SJSA1 (cell line): ENCODE results near the gene TTBK2. TPM values are rescaled to one million over a fixed set of nuclear protein-coding genes. Genes with fewer than 3 reads are reported as not detected.
"Not testable (repeated sequence)": the region's sequence is repeated elsewhere in the genome, so short reads cannot be mapped to it uniquely, and the experiment has no call there.

Experiments used
- DNase-seq, 2 experiments: peaks; one replicate each; pipeline ENCODE4 v3.0.0-alpha.2; 2015 to 2020; ENCODE audit warnings: low spot score in 2 of 2, low read depth in 1 of 2
- H3K27ac ChIP-seq: fragments of 250-450 bp; sonication (Bioruptor Pico); 2 replicates; pipeline ENCODE4 v1.5.1; 2020; ENCODE audit warnings: mild to moderate bottlenecking, moderate library complexity
- H3K27me3 ChIP-seq: fragments of 250-450 bp; sonication (Bioruptor Pico); replicated peaks from 2 replicates; pipeline ENCODE4 v1.5.1; 2020; ENCODE audit warnings: mild to moderate bottlenecking, moderate library complexity
- H3K36me3 ChIP-seq: fragments of 250-450 bp; sonication (Bioruptor Pico); 2 replicates; pipeline ENCODE4 v1.5.1; 2020; ENCODE audit warnings: mild to moderate bottlenecking
- H3K4me1 ChIP-seq: fragments of 250-450 bp; sonication (Bioruptor Pico); replicated peaks from 2 replicates; pipeline ENCODE4 v1.6.1; 2021; ENCODE audit warnings: mild to moderate bottlenecking
- H3K4me3 ChIP-seq: fragments of 250-450 bp; sonication (Bioruptor Pico); 2 replicates; pipeline ENCODE4 v1.5.1; 2020; ENCODE audit warnings: mild to moderate bottlenecking
- H3K9me3 ChIP-seq: fragments of 250-450 bp; sonication (Bioruptor Pico); replicated peaks from 2 replicates; pipeline ENCODE4 v1.5.1; 2020; ENCODE audit warnings: mild to moderate bottlenecking
- total RNA-seq: library from RNA; depleted of rRNA; stranded (reverse); fragments of >200 nt; shearing (Covaris generic); gene quantifications from 2 replicates; pipeline ENCODE4 v1.2.3, GENCODE V29; 2014

Gene TTBK2
- total RNA-seq, 1 experiment from 2014 or later = 12.4 TPM

GRCh38 chr15:42788725-42789124, 131.9 kb downstream of the TTBK2 start:
- Histone ChIP-seq H3K27ac (no peak overlapping the region), H3K9me3 (no peaks in the 10 kb centered on the region), H3K4me1 (no peaks in the 10 kb centered on the region), H3K27me3 (no peaks in the 10 kb centered on the region; the same call in 1 of the 2 replicates), H3K36me3 (no peaks in the 10 kb centered on the region), H3K4me3 (no peak overlapping the region)
- DNase-seq = no peak

GRCh38 chr15:42786978-42787377, 133.6 kb downstream of the TTBK2 start:
- no peak overlapping the region for H3K4me3 ChIP-seq
- H3K4me1 ChIP-seq = no peaks in the 10 kb centered on the region
- H3K27ac ChIP-seq = no peak overlapping the region
- DNase-seq = no peak
- H3K27me3 ChIP-seq = no peaks in the 10 kb centered on the region; the same call in 1 of the 2 replicates
- peaks cover 11% of the 10 kb centered on the region; the same call in 1 of the 2 replicates for H3K36me3 ChIP-seq
- H3K9me3 ChIP-seq = no peaks in the 10 kb centered on the region

GRCh38 chr15:42785569-42785968, 135.0 kb downstream of the TTBK2 start:
- Histone ChIP-seq H3K27me3 (no peaks in the 10 kb centered on the region; the same call in 1 of the 2 replicates), H3K4me1 (no peaks in the 10 kb centered on the region), H3K27ac (no peak overlapping the region), H3K36me3 (peaks cover 11% of the 10 kb centered on the region; the same call in 1 of the 2 replicates), H3K9me3 (no peaks in the 10 kb centered on the region), H3K4me3 (no peak overlapping the region)
- no peak for DNase-seq

- no peak overlapping the region for H3K27ac ChIP-seq
- no peak overlapping the region for H3K4me3 ChIP-seq
- no peaks in the 10 kb centered on the region; the same call in 1 of the 2 replicates for H3K27me3 ChIP-seq
- no peaks in the 10 kb centered on the region for H3K9me3 ChIP-seq
- no peaks in the 10 kb centered on the region for H3K4me1 ChIP-seq
- no peak for DNase-seq
- H3K36me3 ChIP-seq = peaks cover 11% of the 10 kb centered on the region; the same call in 1 of the 2 replicates
Measured at GRCh38 chr15:42784705-42785104, 135.9 kb downstream of the TTBK2 start.

GRCh38 chr15:42782716-42783115, 137.9 kb downstream of the TTBK2 start:
- DNase-seq = no peak
- H3K4me1 ChIP-seq = no peaks in the 10 kb centered on the region
- no peak overlapping the region for H3K27ac ChIP-seq
- H3K9me3 ChIP-seq = no peaks in the 10 kb centered on the region
- H3K36me3 ChIP-seq = peaks cover 11% of the 10 kb centered on the region; the same call in 1 of the 2 replicates
- H3K4me3 ChIP-seq = no peak overlapping the region
- no peaks in the 10 kb centered on the region for H3K27me3 ChIP-seq

- H3K36me3 ChIP-seq = peaks cover 22% of the 10 kb centered on the region
- no peaks in the 10 kb centered on the region for H3K9me3 ChIP-seq
- no peak overlapping the region for H3K27ac ChIP-seq
- H3K27me3 ChIP-seq = no peaks in the 10 kb centered on the region
- H3K4me3 ChIP-seq = no peak overlapping the region
- DNase-seq = no peak
- H3K4me1 ChIP-seq = no peaks in the 10 kb centered on the region
Measured at GRCh38 chr15:42775416-42775815, 145.2 kb downstream of the TTBK2 start.

- no peak overlapping the region for H3K27ac ChIP-seq
- H3K9me3 ChIP-seq = no peaks in the 10 kb centered on the region
- peaks cover 22% of the 10 kb centered on the region for H3K36me3 ChIP-seq
- no peaks in the 10 kb centered on the region for H3K27me3 ChIP-seq
- no peak for DNase-seq
- H3K4me3 ChIP-seq = no peak overlapping the region
- H3K4me1 ChIP-seq = no peaks in the 10 kb centered on the region
Measured at GRCh38 chr15:42772901-42773300, 147.7 kb downstream of the TTBK2 start.

GRCh38 chr15:42772144-42772543, 148.4 kb downstream of the TTBK2 start:
- DNase-seq = no peak
- Histone ChIP-seq H3K4me3 (no peak overlapping the region), H3K27me3 (no peaks in the 10 kb centered on the region), H3K9me3 (no peaks in the 10 kb centered on the region), H3K27ac (no peak overlapping the region), H3K36me3 (peaks cover 22% of the 10 kb centered on the region), H3K4me1 (no peaks in the 10 kb centered on the region)

GRCh38 chr15:42766109-42766508, 154.5 kb downstream of the TTBK2 start:
- H3K4me3 ChIP-seq, H3K4me1 ChIP-seq, H3K9me3 ChIP-seq, H3K36me3 ChIP-seq, H3K27me3 ChIP-seq, H3K27ac ChIP-seq, DNase-seq: not testable (repeated sequence)

- not testable (repeated sequence) for H3K27ac ChIP-seq, DNase-seq, H3K9me3 ChIP-seq, H3K4me3 ChIP-seq, H3K27me3 ChIP-seq, H3K4me1 ChIP-seq, H3K36me3 ChIP-seq
Measured at GRCh38 chr15:42764154-42764731, 156.3 kb downstream of the TTBK2 start.

- H3K4me3 ChIP-seq, H3K27me3 ChIP-seq, H3K9me3 ChIP-seq, H3K4me1 ChIP-seq, H3K36me3 ChIP-seq, H3K27ac ChIP-seq, DNase-seq: not testable (repeated sequence)
Measured at GRCh38 chr15:42761813-42762212, 158.8 kb downstream of the TTBK2 start.

- no peak for DNase-seq
- Histone ChIP-seq H3K9me3 (peaks cover 9% of the 10 kb centered on the region), H3K27ac (no peak overlapping the region), H3K27me3 (no peaks in the 10 kb centered on the region), H3K4me1 (no peaks in the 10 kb centered on the region), H3K36me3 (peaks cover 7% of the 10 kb centered on the region), H3K4me3 (no peak overlapping the region)
Measured at GRCh38 chr15:42760759-42761158, 159.8 kb downstream of the TTBK2 start.

GRCh38 chr15:42759093-42759492, 161.5 kb downstream of the TTBK2 start:
- peaks cover 7% of the 10 kb centered on the region for H3K36me3 ChIP-seq
- no peak overlapping the region for H3K4me3 ChIP-seq

GRCh38 chr15:42750306-42750705, 170.3 kb downstream of the TTBK2 start:
- no peak for DNase-seq
- no peak overlapping the region for H3K27ac ChIP-seq
- no peak overlapping the region for H3K4me3 ChIP-seq
- H3K9me3 ChIP-seq = no peaks in the 10 kb centered on the region
- H3K4me1 ChIP-seq = no peaks in the 10 kb centered on the region
- H3K27me3 ChIP-seq = no peaks in the 10 kb centered on the region
- H3K36me3 ChIP-seq = peaks cover 30% of the 10 kb centered on the region

More at GRCh38 chr15:42759093-42759492, 161.5 kb downstream of the TTBK2 start:
- no peaks in the 10 kb centered on the region for H3K4me1 ChIP-seq
- H3K27ac ChIP-seq = no peak overlapping the region
- H3K9me3 ChIP-seq = peaks cover 9% of the 10 kb centered on the region
- H3K27me3 ChIP-seq = no peaks in the 10 kb centered on the region
- no peak for DNase-seq

GRCh38 chr15:42749266-42749665, 171.3 kb downstream of the TTBK2 start:
- no peak for DNase-seq
- H3K36me3 ChIP-seq = peaks cover 35% of the 10 kb centered on the region
- H3K27ac ChIP-seq = no peak overlapping the region

More at GRCh38 chr15:42749266-42749665, 171.3 kb downstream of the TTBK2 start:
- Histone ChIP-seq H3K9me3 (no peaks in the 10 kb centered on the region), H3K4me1 (no peaks in the 10 kb centered on the region), H3K27me3 (no peaks in the 10 kb centered on the region), H3K4me3 (no peak overlapping the region)
